Ovary (tissue), 3 donors: ENCODE data around the gene MKRN2OS.

Experiments used
- POLR2A ChIP-seq: fragments of 450-650 bp; IDR thresholded peaks from one replicate; pipeline ENCODE4 v1.6.1; 2017; ENCODE audit warnings: antibody characterized with exemption, mild to moderate bottlenecking, moderate library complexity
- TF ChIP-seq, protein P1 (sequence below), 3 donors: fragments of 450-650 bp in 2 of 3; fragments of 200-600 bp in 1 of 3; IDR thresholded peaks; one replicate each; pipeline versions ENCODE4 v1.5.1 to v1.8.0; 2016 to 2022; ENCODE audit warnings: antibody characterized with exemption in 3 of 3, mild to moderate bottlenecking in 1 of 3
- donor health status: DM: no; HTN: no; CAD: no.

DNA sequence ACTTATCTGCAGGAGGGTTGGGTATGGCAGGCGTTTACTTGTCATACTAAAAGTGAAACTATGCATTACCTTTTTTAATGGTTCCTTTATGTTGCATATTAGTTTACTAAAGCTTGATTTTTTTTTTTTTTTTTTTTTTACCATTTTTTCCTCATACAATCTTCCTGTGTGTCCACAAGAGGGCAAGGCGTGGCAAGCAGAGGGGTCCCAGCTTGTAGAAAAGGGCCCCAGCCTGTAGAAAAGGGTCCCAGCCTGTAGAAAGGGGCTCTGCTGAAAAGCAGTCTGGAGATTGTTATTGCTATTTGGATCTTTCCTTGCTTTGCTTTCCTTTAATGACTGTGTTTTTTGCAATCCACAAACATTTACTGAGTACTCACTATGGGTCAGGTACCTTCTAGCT lies 33.4 kb upstream of the MKRN2OS start:
- TF ChIP-seq, protein P1, sequence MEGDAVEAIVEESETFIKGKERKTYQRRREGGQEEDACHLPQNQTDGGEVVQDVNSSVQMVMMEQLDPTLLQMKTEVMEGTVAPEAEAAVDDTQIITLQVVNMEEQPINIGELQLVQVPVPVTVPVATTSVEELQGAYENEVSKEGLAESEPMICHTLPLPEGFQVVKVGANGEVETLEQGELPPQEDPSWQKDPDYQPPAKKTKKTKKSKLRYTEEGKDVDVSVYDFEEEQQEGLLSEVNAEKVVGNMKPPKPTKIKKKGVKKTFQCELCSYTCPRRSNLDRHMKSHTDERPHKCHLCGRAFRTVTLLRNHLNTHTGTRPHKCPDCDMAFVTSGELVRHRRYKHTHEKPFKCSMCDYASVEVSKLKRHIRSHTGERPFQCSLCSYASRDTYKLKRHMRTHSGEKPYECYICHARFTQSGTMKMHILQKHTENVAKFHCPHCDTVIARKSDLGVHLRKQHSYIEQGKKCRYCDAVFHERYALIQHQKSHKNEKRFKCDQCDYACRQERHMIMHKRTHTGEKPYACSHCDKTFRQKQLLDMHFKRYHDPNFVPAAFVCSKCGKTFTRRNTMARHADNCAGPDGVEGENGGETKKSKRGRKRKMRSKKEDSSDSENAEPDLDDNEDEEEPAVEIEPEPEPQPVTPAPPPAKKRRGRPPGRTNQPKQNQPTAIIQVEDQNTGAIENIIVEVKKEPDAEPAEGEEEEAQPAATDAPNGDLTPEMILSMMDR (IDR thresholded peaks at IDR 0.05), result no peak
- no peak for TF ChIP-seq POLR2A
